K562 (cell line): ENCODE results near the gene NPEPL1. TPM values are rescaled to one million over a fixed set of nuclear protein-coding genes. Genes with fewer than 3 reads are reported as not detected.
A peak's percentile ranks its signal among the peaks of the same experiment; 100 is the strongest.

Experiments
- ATAC-seq: fragments of 200-7000 bp; cut with Tn5 transposase; 3 replicates; pipeline ENCODE4 v1.9.1; 2020; ENCODE audit warnings: moderate library complexity
- BruUV-seq: library from RNA; stranded (reverse); fragments of 400-500 nt; replicated peaks from 2 replicates; lab custom pipeline; 2021; lab: Mats Ljungman, UMichigan
- CTCF ChIA-PET: fragments of 300-600 bp; formaldehyde crosslinking; extraction: SDS; loops from one replicate; lab custom pipeline; 2021; ENCODE audit warnings: low intra/inter-chr PET ratio; lab: Yijun Ruan, JAX
- POLR2A ChIA-PET: fragments of 300-600, 350-650 bp; sonication (Branson Sonifier 250); formaldehyde crosslinking; extraction: SDS; loops from one replicate; lab custom pipeline; 2021; ENCODE audit warnings: antibody characterized with exemption, inconsistent platforms; lab: Yijun Ruan, JAX
- DNase-seq, 4 experiments: peaks; one replicate each; pipeline versions ENCODE4 v3.0.0 to v3.0.0-alpha.2; 2011 to 2018; ENCODE audit warnings: low spot score in 3 of 4, mixed read lengths in 3 of 4; ENCODE audit errors: extremely low read depth in 1 of 4
- FAIRE-seq: peaks from 2 replicates; lab custom pipeline; 2011; peaks lifted over from hg19 to GRCh38; lab: Jason Lieb, UNC
- H2AFZ ChIP-seq: 2 replicates; pipeline ENCODE4 v1.6.0; 2011; ENCODE audit warnings: low read depth, low read length, control low read depth, inconsistent platforms
- H3K27ac ChIP-seq: fragments of 200-600 bp; 3 replicates; pipeline ENCODE4 v1.8.0; 2011; ENCODE audit warnings: low read depth, mild to moderate bottlenecking, control low read depth, inconsistent platforms, low read length, moderate library complexity, mixed read lengths; ENCODE audit errors: extremely low read depth
- H3K27me3 ChIP-seq, 2 experiments: fragments of 300-600 bp in 1 of 2; 2 replicates in 1 of 2; 3 replicates in 1 of 2; pipeline versions ENCODE4 v1.6.0 to v1.8.0; 2011; ENCODE audit warnings: inconsistent platforms in 2 of 2, low read length in 2 of 2, mild to moderate bottlenecking in 1 of 2, mixed read lengths in 1 of 2, moderate library complexity in 1 of 2; ENCODE audit not compliant: control insufficient read depth in 2 of 2, insufficient read depth in 2 of 2
- H3K36me3 ChIP-seq: fragments of 300-600 bp; 3 replicates; pipeline ENCODE4 v1.8.0; 2011; ENCODE audit warnings: mild to moderate bottlenecking, low read length, inconsistent platforms; ENCODE audit not compliant: control insufficient read depth, insufficient read depth
- H3K4me1 ChIP-seq, 2 experiments: fragments of 200-600 bp in 1 of 2; replicated peaks in 1 of 2; 2 replicates in 1 of 2; 3 replicates in 1 of 2; pipeline versions ENCODE4 v1.5.1 to v1.8.0; 2011; ENCODE audit warnings: inconsistent platforms in 2 of 2, low read length in 2 of 2, mild to moderate bottlenecking in 1 of 2, mixed read lengths in 1 of 2, moderate library complexity in 1 of 2; ENCODE audit not compliant: control insufficient read depth in 2 of 2, insufficient read depth in 2 of 2
- H3K4me2 ChIP-seq: 2 replicates; pipeline ENCODE4 v1.6.1; 2011; ENCODE audit warnings: low read length, control low read depth, inconsistent platforms, mixed read lengths; ENCODE audit not compliant: insufficient read depth
- H3K4me3 ChIP-seq: fragments of 200-600 bp; sonication (generic), shearing (Covaris generic); 2 replicates; pipeline ENCODE4 v1.5.1; 2016; ENCODE audit warnings: control low read depth, inconsistent platforms
- H3K79me2 ChIP-seq: fragments of 200-600 bp; 3 replicates; pipeline ENCODE4 v1.8.0; 2011; ENCODE audit warnings: low read length, inconsistent platforms; ENCODE audit not compliant: control insufficient read depth, insufficient read depth
- H3K9ac ChIP-seq, 2 experiments: 2 replicates each; pipeline versions ENCODE4 v1.6.0 to v1.6.1; 2011; ENCODE audit warnings: low read depth in 2 of 2, low read length in 2 of 2, control low read depth in 1 of 2, inconsistent platforms in 1 of 2, mild to moderate bottlenecking in 1 of 2, mixed read lengths in 1 of 2; ENCODE audit not compliant: insufficient read depth in 1 of 2
- H3K9me1 ChIP-seq: one replicate; pipeline ENCODE4 v1.6.0; 2011; ENCODE audit warnings: inconsistent platforms, mild to moderate bottlenecking, low read length, moderate library complexity; ENCODE audit not compliant: control insufficient read depth, insufficient read depth
- H3K9me3 ChIP-seq: replicated peaks from 2 replicates; pipeline ENCODE4 v1.5.1; 2011; ENCODE audit warnings: low read depth, low read length, inconsistent platforms; ENCODE audit not compliant: control insufficient read depth, insufficient read depth
- H4K20me1 ChIP-seq: replicated peaks from 2 replicates; pipeline ENCODE4 v1.6.1; 2011; ENCODE audit warnings: low read length, inconsistent platforms, mixed read lengths; ENCODE audit not compliant: control insufficient read depth, insufficient read depth
- MEIS2 ChIP-seq: fragments of 450-650 bp; IDR thresholded peaks from 2 replicates; pipeline ENCODE4 v1.6.1; 2014; ENCODE audit warnings: mild to moderate bottlenecking; ENCODE audit not compliant: partially characterized antibody
- SMAD1 ChIP-seq: fragments of 150-350 bp; IDR thresholded peaks from 2 replicates; pipeline ENCODE4 v1.6.1; 2014; ENCODE audit warnings: low read length, low read depth; ENCODE audit not compliant: partially characterized antibody
- WGBS: fragments of 100-300 bp; shearing (Covaris generic); methylation state at CpG from one replicate; pipeline ENCODE4 v1.1.6; 2016; ENCODE audit warnings: low coverage, mixed read lengths; ENCODE audit not compliant: insufficient coverage; ENCODE audit errors: missing lambda C conversion rate; 5-methylcytosine and 5-hydroxymethylcytosine counted together
- in situ Hi-C: fragments of 300-500 bp; cut with MboI; formaldehyde crosslinking; loops from 4 replicates; pipeline ENCODE4 v1.15.0; 2018; ENCODE audit warnings: inconsistent platforms, mixed read lengths
- intact Hi-C: fragments of 100-400 bp; cut with micrococcal nuclease; formaldehyde crosslinking; loops from 2 replicates; pipeline ENCODE4 v1.14.2; 2022
- polyA plus RNA-seq, 8 experiments: library from polyadenylated mRNA; depleted of rRNA in 4 of 8; stranded (reverse) in 5 of 8; unstranded in 3 of 8; fragments of >200 nt; fragmentation: Nextera tagmentation in 2 of 8; fragmentation: Illumina TruSeq in 1 of 8; extraction: Ambion mirVana in 2 of 8; extraction: Trizol in 1 of 8; gene quantifications; 2 replicates each; pipeline versions ENCODE4 v1.2.1 to v1.2.3, GENCODE V29; 2011 to 2014; ENCODE audit warnings: inconsistent platforms in 1 of 8, missing spikeins in 1 of 8
- total RNA-seq, 7 experiments: library from RNA; depleted of rRNA in 6 of 7; stranded (reverse); fragments of >200 nt in 6 of 7; fragmentation: Illumina TruSeq in 2 of 7; extraction: Trizol in 2 of 7; gene quantifications; 2 replicates each; pipeline versions ENCODE4 v1.2.1 to v1.2.3, GENCODE V29; 2011 to 2021; ENCODE audit warnings: low replicate concordance in 1 of 7
- TF ChIP-seq, protein P1 (sequence below): fragments of 450-650 bp; IDR thresholded peaks from 2 replicates; pipeline ENCODE4 v1.6.1; 2017; ENCODE audit warnings: antibody characterized with exemption
- TF ChIP-seq, protein P2 (sequence below), 2 experiments: fragments of 150-350 bp in 1 of 2; IDR thresholded peaks; 2 replicates each; pipeline ENCODE4 v1.6.1; 2012 to 2016; ENCODE audit warnings: low read depth in 2 of 2, low read length in 2 of 2, mild to moderate bottlenecking in 1 of 2, moderate library complexity in 1 of 2
- TF ChIP-seq, protein P3 (sequence below): fragments of 450-650 bp; IDR thresholded peaks from 2 replicates; pipeline ENCODE4 v1.6.1; 2016

NPEPL1 gene
- total and polyA plus RNA-seq, 9 of the 15 experiments (the other 6 are each of a cell fraction or from before 2014, with no cell fraction given) = 0.04 to 5.6 (median 0.94) TPM

DNA sequence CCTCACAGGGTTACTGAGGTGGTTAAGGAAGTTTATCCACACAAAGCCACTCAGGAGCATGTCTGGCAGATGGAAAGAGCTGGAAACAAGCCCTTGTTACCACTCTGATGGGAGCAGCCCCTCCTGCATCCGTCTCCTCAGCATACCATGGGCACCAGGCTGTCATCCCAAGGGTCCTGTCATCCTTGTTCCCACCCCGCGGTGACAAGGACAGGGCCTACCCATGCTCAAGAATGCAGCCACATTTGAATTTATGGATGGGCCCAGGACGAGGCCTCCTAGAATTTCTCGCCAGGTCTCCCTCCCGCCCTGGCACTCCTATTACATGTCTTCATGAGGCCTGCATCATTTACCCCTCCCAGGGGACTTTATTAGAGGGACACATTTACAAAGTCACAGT is 60.0 kb downstream of the NPEPL1 start (continued):
- TF ChIP-seq, protein P1, sequence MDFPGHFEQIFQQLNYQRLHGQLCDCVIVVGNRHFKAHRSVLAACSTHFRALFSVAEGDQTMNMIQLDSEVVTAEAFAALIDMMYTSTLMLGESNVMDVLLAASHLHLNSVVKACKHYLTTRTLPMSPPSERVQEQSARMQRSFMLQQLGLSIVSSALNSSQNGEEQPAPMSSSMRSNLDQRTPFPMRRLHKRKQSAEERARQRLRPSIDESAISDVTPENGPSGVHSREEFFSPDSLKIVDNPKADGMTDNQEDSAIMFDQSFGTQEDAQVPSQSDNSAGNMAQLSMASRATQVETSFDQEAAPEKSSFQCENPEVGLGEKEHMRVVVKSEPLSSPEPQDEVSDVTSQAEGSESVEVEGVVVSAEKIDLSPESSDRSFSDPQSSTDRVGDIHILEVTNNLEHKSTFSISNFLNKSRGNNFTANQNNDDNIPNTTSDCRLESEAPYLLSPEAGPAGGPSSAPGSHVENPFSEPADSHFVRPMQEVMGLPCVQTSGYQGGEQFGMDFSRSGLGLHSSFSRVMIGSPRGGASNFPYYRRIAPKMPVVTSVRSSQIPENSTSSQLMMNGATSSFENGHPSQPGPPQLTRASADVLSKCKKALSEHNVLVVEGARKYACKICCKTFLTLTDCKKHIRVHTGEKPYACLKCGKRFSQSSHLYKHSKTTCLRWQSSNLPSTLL = no peak
- no peak for TF ChIP-seq SMAD1

DNA sequence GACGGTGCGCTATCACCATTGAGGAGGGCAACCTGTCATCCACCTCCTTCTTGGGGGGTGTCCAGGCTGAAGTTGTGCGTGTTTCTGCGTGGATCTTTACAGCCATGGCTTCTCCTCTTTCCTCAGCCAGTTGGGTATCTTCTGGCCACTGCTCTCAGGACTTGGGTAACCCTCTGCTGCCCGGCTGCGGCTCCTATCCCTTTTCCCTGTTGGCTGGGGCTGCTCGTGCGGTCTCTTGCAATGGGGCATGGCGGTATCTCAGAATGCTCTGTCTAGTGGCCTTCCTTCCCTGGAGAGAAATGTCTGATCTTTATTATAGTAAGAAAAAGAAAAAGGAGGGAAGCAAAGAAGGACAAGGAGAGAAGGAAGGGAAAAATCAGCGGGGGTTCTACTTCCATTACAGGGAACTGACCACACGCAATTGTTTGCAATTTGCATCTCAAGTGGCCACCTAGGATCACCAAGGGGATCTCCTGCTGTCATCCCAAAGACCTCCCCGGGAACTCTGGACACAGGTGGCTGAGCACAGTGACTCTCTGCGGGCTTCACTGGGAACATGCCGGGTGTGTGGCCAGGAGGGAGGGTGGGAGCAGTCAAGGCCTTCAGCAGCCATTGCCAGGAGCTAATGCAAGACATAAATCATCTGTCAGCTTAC is 60.8 kb downstream of the NPEPL1 start:
- no peaks in the 10 kb centered on the region for H3K36me3 ChIP-seq
- FAIRE-seq = no peak
- ChIA-PET CTCF (no interaction called here), POLR2A (no interaction called here)
- no peaks in the 10 kb centered on the region for H3K9me3 ChIP-seq
- H3K9me1 ChIP-seq = no peaks in the 10 kb centered on the region
- H3K27me3 ChIP-seq = peaks cover 43 to 63% of the 10 kb centered on the region in 2 experiments
- ATAC-seq = no peak
- H3K79me2 ChIP-seq = no peaks in the 10 kb centered on the region
- intact Hi-C loops (no loop called here), in situ Hi-C loops (no loop called here)
- H3K9ac ChIP-seq = no peak overlapping the region
- H3K4me2 ChIP-seq = no peak overlapping the region
- peaks cover 7% of the 10 kb centered on the region; the same call in 1 of the 2 replicates for H4K20me1 ChIP-seq
- peak; percentile 25 for TF ChIP-seq MEIS2
- TF ChIP-seq, protein P2, sequence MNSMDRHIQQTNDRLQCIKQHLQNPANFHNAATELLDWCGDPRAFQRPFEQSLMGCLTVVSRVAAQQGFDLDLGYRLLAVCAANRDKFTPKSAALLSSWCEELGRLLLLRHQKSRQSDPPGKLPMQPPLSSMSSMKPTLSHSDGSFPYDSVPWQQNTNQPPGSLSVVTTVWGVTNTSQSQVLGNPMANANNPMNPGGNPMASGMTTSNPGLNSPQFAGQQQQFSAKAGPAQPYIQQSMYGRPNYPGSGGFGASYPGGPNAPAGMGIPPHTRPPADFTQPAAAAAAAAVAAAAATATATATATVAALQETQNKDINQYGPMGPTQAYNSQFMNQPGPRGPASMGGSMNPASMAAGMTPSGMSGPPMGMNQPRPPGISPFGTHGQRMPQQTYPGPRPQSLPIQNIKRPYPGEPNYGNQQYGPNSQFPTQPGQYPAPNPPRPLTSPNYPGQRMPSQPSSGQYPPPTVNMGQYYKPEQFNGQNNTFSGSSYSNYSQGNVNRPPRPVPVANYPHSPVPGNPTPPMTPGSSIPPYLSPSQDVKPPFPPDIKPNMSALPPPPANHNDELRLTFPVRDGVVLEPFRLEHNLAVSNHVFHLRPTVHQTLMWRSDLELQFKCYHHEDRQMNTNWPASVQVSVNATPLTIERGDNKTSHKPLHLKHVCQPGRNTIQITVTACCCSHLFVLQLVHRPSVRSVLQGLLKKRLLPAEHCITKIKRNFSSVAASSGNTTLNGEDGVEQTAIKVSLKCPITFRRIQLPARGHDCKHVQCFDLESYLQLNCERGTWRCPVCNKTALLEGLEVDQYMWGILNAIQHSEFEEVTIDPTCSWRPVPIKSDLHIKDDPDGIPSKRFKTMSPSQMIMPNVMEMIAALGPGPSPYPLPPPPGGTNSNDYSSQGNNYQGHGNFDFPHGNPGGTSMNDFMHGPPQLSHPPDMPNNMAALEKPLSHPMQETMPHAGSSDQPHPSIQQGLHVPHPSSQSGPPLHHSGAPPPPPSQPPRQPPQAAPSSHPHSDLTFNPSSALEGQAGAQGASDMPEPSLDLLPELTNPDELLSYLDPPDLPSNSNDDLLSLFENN (IDR thresholded peaks at IDR 0.05; ENCODE audit: low read depth in 2 of 2, low read length in 2 of 2) = no peak
- TF ChIP-seq, protein P3, sequence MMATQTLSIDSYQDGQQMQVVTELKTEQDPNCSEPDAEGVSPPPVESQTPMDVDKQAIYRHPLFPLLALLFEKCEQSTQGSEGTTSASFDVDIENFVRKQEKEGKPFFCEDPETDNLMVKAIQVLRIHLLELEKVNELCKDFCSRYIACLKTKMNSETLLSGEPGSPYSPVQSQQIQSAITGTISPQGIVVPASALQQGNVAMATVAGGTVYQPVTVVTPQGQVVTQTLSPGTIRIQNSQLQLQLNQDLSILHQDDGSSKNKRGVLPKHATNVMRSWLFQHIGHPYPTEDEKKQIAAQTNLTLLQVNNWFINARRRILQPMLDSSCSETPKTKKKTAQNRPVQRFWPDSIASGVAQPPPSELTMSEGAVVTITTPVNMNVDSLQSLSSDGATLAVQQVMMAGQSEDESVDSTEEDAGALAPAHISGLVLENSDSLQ = 0 out of 2 replicates have a peak, but pooled peaks have one; percentile 27
- 0% methylated on average over 13 of the region's 14 CpGs for WGBS
- H3K4me3 ChIP-seq = no peak overlapping the region
- H3K4me1 ChIP-seq = no peaks in the 10 kb centered on the region
- H2AFZ ChIP-seq = no peak overlapping the region
- H3K27ac ChIP-seq = no peak overlapping the region
- no peak for DNase-seq
- no TSS peak for BruUV-seq
